WTC11 (cell line): Measurements from ENCODE around the gene GGT1.

ENCODE experiments used
- CBFB ChIP-seq: sonication (generic); formaldehyde crosslinking; IDR thresholded peaks from 2 replicates; pipeline ENCODE4 v1.8.1; 2022; ENCODE audit warnings: mild to moderate bottlenecking, low read depth, missing genetic modification reagents
- CREM ChIP-seq: sonication (generic); formaldehyde crosslinking; IDR thresholded peaks from 2 replicates; pipeline ENCODE4 v1.8.1; 2022; ENCODE audit warnings: mild to moderate bottlenecking, missing genetic modification reagents, moderate library complexity
- E2F1 ChIP-seq: sonication (generic); formaldehyde crosslinking; IDR thresholded peaks from 2 replicates; pipeline ENCODE4 v1.8.0; 2022; ENCODE audit warnings: mild to moderate bottlenecking, missing genetic modification reagents
- NFE2L1 ChIP-seq: sonication (generic); formaldehyde crosslinking; IDR thresholded peaks from 2 replicates; pipeline ENCODE4 v1.8.1; 2023; ENCODE audit warnings: missing genetic modification reagents
- NR1H2 ChIP-seq: sonication (generic); formaldehyde crosslinking; IDR thresholded peaks from 2 replicates; pipeline ENCODE4 v1.9.0; 2021; ENCODE audit warnings: mild to moderate bottlenecking, moderate library complexity, missing genetic modification reagents
- PRDM15 ChIP-seq: sonication (generic); formaldehyde crosslinking; IDR thresholded peaks from 2 replicates; pipeline ENCODE4 v1.8.0; 2022; ENCODE audit warnings: missing genetic modification reagents
- TEAD4 ChIP-seq: sonication (generic); formaldehyde crosslinking; IDR thresholded peaks from 2 replicates; pipeline ENCODE4 v1.8.0; 2022; ENCODE audit warnings: mild to moderate bottlenecking, missing genetic modification reagents
- ZNF512 ChIP-seq: sonication (generic); formaldehyde crosslinking; IDR thresholded peaks from 2 replicates; pipeline ENCODE4 v1.8.1; 2022; ENCODE audit warnings: missing genetic modification reagents, borderline replicate concordance
- TF ChIP-seq, protein P1 (sequence below): sonication (generic); formaldehyde crosslinking; IDR thresholded peaks from 2 replicates; pipeline ENCODE4 v1.8.0; 2023; ENCODE audit warnings: missing genetic modification reagents
- TF ChIP-seq, protein P2 (sequence below): fragments of 200-600 bp; IDR thresholded peaks from 2 replicates; pipeline ENCODE4 v1.8.0; 2022; ENCODE audit warnings: antibody characterized with exemption
- TF ChIP-seq, protein P3 (sequence below): fragments of 250-450 bp; sonication (Bioruptor Pico); IDR thresholded peaks from 2 replicates; pipeline ENCODE4 v1.8.0; 2021; ENCODE audit warnings: mild to moderate bottlenecking

DNA sequence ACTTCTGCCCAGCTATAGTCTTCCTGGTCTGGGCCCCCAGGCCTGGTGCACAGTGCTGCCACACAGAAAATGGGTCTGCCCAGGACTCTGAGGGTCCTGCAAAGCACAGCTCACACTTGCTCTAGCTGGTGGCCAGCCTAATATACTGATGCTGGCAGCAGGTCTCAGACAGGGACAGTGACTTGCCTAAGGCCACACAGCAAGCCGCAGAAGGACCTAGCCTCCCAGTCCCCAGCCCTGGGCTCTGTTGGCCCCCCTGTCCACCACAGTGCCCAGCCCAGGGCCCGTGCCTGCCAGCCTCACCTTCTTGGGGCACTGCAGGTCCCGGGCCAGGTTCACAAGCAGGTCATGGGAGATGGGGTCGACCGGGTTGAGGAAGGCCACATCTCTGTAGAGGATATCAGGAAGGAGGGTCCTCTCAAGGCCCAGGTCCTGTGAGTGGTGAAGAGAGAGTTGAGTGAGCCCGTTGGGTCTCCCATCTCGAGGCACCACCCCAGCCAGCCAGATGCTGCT, 13.4 kb upstream of the GGT1 start:
- TF ChIP-seq, protein P1, sequence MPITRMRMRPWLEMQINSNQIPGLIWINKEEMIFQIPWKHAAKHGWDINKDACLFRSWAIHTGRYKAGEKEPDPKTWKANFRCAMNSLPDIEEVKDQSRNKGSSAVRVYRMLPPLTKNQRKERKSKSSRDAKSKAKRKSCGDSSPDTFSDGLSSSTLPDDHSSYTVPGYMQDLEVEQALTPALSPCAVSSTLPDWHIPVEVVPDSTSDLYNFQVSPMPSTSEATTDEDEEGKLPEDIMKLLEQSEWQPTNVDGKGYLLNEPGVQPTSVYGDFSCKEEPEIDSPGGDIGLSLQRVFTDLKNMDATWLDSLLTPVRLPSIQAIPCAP (CRISPR knock-in tag): no peak
- TF ChIP-seq CREM (CRISPR knock-in tag) (no peak), NFE2L1 (no peak), E2F1 (CRISPR knock-in tag) (no peak), ZNF512 (CRISPR knock-in tag) (no peak), CBFB (CRISPR knock-in tag) (no peak), NR1H2 (CRISPR knock-in tag) (no peak), TEAD4 (CRISPR knock-in tag) (no peak), PRDM15 (no peak)
- TF ChIP-seq, protein P2, sequence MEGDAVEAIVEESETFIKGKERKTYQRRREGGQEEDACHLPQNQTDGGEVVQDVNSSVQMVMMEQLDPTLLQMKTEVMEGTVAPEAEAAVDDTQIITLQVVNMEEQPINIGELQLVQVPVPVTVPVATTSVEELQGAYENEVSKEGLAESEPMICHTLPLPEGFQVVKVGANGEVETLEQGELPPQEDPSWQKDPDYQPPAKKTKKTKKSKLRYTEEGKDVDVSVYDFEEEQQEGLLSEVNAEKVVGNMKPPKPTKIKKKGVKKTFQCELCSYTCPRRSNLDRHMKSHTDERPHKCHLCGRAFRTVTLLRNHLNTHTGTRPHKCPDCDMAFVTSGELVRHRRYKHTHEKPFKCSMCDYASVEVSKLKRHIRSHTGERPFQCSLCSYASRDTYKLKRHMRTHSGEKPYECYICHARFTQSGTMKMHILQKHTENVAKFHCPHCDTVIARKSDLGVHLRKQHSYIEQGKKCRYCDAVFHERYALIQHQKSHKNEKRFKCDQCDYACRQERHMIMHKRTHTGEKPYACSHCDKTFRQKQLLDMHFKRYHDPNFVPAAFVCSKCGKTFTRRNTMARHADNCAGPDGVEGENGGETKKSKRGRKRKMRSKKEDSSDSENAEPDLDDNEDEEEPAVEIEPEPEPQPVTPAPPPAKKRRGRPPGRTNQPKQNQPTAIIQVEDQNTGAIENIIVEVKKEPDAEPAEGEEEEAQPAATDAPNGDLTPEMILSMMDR: no peak
- TF ChIP-seq, protein P3, sequence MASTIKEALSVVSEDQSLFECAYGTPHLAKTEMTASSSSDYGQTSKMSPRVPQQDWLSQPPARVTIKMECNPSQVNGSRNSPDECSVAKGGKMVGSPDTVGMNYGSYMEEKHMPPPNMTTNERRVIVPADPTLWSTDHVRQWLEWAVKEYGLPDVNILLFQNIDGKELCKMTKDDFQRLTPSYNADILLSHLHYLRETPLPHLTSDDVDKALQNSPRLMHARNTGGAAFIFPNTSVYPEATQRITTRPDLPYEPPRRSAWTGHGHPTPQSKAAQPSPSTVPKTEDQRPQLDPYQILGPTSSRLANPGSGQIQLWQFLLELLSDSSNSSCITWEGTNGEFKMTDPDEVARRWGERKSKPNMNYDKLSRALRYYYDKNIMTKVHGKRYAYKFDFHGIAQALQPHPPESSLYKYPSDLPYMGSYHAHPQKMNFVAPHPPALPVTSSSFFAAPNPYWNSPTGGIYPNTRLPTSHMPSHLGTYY: no peak
